Duodenal mucosa (tissue), 2 donors: ENCODE measurements around the gene DDX42.

Experiments
- H3K27ac ChIP-seq: one replicate; pipeline ENCODE4 v1.7.0; 2013; ENCODE audit warnings: low read depth, low read length
- H3K27me3 ChIP-seq, 2 donors: one replicate each; pipeline ENCODE4 v1.7.0; 2013; ENCODE audit warnings: low read length in 2 of 2, control low read depth in 1 of 2; ENCODE audit not compliant: insufficient read depth in 2 of 2, control insufficient read depth in 1 of 2
- H3K36me3 ChIP-seq, 2 donors: one replicate each; pipeline ENCODE4 v1.7.0; 2013; ENCODE audit warnings: low read length in 2 of 2, control low read depth in 1 of 2; ENCODE audit not compliant: insufficient read depth in 2 of 2, control insufficient read depth in 1 of 2
- H3K4me1 ChIP-seq, 2 donors: one replicate each; pipeline ENCODE4 v1.7.0; 2013; ENCODE audit warnings: low read length in 2 of 2, control low read depth in 1 of 2; ENCODE audit not compliant: insufficient read depth in 2 of 2, control insufficient read depth in 1 of 2
- H3K4me3 ChIP-seq, 2 donors: one replicate each; pipeline ENCODE4 v1.7.0; 2013; ENCODE audit warnings: low read length in 2 of 2, low read depth in 1 of 2
- H3K9ac ChIP-seq, 2 donors: one replicate each; pipeline ENCODE4 v1.7.0; 2013; ENCODE audit warnings: low read length in 2 of 2, low read depth in 1 of 2
- H3K9me3 ChIP-seq, 2 donors: one replicate each; pipeline ENCODE4 v1.7.0; 2013; ENCODE audit warnings: low read length in 2 of 2, control low read depth in 1 of 2; ENCODE audit not compliant: control insufficient read depth in 1 of 2

Gene DDX42

DNA sequence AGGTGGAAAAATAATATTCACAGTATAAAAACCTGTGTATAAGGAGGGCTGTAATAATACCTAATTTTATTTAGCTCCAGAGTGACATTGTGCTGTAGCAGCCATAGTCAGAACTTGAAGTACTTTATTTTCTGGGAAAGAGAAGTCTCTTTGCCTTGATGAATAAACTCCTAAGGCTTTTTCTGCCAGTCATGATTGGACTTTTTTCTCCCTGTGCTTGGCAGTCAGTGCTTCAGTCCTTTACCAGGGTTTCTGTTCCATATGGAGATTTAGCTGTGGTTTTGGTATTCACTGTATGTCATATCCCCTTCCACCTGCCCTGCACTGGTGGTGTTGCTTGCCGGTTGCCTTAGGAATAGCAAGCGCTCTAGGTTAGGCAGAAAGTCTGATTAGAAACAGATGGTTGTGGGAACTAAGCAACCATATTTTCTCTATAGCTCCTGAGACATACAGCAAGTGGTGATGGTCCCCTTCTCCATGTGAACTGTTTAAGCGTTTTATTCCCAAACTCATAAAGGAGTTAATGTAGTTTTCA, 24.7 kb downstream of the DDX42 start:
- H3K4me1 ChIP-seq: no peaks in the 10 kb centered on the region
- no peaks in the 10 kb centered on the region for H3K9me3 ChIP-seq
- no peaks in the 10 kb centered on the region for H3K27me3 ChIP-seq
- H3K36me3 ChIP-seq: peaks cover 46 to 93% of the 10 kb centered on the region in 2 donors
- no peak overlapping the region for H3K4me3 ChIP-seq
- H3K27ac ChIP-seq: no peak overlapping the region
- H3K9ac ChIP-seq: no peak overlapping the region

DNA sequence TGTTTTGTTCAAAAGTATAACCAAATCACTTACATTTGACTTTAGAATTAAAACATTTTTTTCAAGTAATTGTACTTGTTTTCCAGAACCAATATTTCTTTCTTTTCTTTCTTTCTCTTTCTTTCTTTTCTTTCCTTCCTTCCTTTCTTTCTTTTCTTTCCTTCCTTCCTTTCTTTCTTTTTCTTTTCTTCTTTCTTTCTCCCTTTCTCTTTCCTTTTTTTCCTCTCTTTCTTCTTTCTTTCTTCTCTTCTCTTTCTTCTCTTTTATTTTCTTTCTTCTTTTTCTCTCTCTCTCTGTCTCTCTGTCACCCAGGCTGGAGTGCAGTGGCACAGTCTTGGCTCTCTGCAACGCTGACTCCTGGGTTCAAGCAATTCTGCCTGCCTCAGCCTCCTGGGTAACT, 26.8 kb downstream of the DDX42 start:
- peaks cover 43 to 87% of the 10 kb centered on the region in 2 donors for H3K36me3 ChIP-seq
- H3K4me1 ChIP-seq: no peaks in the 10 kb centered on the region
- H3K27ac ChIP-seq: no peak overlapping the region
- no peaks in the 10 kb centered on the region for H3K27me3 ChIP-seq
- H3K9ac ChIP-seq: no peak overlapping the region
- H3K4me3 ChIP-seq: no peak overlapping the region
- no peaks in the 10 kb centered on the region for H3K9me3 ChIP-seq

DNA sequence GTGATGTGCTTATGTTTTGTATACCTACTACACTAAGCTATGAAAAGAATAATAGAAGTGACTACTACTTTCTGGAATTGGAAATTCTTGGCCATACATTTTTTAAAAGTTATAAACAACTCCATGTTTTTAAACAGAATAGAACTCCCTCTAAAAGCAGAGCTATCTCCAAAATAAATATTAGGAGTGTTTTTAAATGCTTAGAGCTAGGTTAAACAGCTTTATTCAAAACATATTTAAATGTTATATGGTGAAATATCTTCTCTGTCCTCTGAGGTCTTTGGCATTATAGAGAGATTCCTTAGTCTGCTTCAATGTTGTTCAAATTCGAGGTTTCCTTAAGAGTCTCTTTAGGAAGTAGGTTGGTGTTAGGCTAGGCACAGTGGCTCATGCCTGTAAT, 30.4 kb downstream of the DDX42 start:
- no peak overlapping the region for H3K4me3 ChIP-seq
- H3K9me3 ChIP-seq: no peaks in the 10 kb centered on the region
- no peak overlapping the region for H3K27ac ChIP-seq
- H3K9ac ChIP-seq: no peak overlapping the region
- H3K27me3 ChIP-seq: no peaks in the 10 kb centered on the region
- H3K36me3 ChIP-seq: peaks cover 40 to 83% of the 10 kb centered on the region in 2 donors
- H3K4me1 ChIP-seq: no peaks in the 10 kb centered on the region

DNA sequence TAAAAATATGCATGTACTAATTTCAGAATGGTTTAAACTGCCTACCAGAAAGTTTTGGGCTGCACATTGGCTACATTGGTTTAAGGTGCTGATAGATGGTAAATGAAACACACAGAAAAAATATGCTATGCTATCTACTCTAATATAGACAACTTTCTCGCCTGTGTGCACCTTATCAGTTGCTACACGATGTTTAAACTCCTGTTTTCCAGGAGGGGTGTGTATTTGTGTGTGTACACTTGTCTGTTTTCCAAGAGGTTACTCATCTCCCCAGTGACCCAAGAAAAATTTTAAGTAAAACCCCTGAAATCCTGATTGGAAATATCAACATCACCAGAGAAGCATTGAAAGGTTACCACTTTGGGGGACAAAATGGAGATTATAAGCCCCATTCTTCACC, 31.6 kb downstream of the DDX42 start:
- Histone ChIP-seq H3K27me3 (no peaks in the 10 kb centered on the region), H3K4me1 (no peaks in the 10 kb centered on the region), H3K36me3 (peaks cover 41 to 83% of the 10 kb centered on the region in 2 donors), H3K4me3 (no peak overlapping the region), H3K9ac (no peak overlapping the region), H3K27ac (no peak overlapping the region), H3K9me3 (no peaks in the 10 kb centered on the region)

DNA sequence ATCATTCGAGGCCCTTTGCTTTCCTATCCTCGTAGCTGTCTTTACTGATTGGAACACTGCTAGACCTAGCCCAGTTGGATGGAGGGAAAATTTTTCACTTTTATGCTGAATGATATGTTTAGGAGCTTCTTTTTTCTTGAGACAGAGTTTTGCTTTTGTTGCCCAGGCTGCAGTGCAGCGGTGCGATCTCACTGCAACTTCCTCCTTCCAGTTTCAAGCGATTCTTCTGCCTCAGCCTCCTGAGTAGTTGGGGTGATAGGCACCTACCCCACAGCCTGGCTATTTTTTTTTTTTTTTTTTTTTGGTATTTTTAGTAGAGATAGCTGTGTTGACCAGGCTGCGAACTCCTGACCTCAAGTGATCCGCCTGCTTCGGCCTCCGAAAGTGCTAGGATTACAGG, 36.0 kb downstream of the DDX42 start:
- H3K27me3 ChIP-seq: no peaks in the 10 kb centered on the region
- H3K4me1 ChIP-seq: no peaks in the 10 kb centered on the region
- H3K9ac ChIP-seq: no peak overlapping the region
- H3K36me3 ChIP-seq: peaks cover 63 to 93% of the 10 kb centered on the region in 2 donors
- no peak overlapping the region for H3K27ac ChIP-seq
- no peaks in the 10 kb centered on the region for H3K9me3 ChIP-seq
- no peak overlapping the region for H3K4me3 ChIP-seq

DNA sequence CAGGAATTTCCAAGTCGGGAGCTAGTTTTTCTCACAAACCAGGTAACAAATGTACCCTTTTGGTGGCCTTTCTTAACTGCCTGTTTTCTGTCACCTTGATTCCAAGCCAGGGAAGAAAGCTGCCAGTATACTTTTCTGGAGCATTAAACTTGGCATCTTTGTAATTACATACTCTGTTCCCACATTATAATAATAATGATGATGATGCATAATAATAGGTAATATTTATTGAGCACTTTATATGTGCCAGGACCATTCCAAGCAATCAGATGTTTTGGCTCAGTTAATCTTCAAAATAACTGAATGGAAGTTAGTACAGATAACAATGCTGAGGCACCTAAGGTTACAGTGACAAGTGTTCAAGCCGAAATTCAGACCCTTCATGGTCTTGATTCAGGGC, 42.2 kb downstream of the DDX42 start:
- no peaks in the 10 kb centered on the region for H3K27me3 ChIP-seq
- no peak overlapping the region for H3K9ac ChIP-seq
- H3K4me3 ChIP-seq: no peak overlapping the region
- peaks cover 0 to 8% of the 10 kb centered on the region in 2 donors for H3K4me1 ChIP-seq
- no peak overlapping the region for H3K27ac ChIP-seq
- H3K36me3 ChIP-seq: peaks cover 78 to 96% of the 10 kb centered on the region in 2 donors
- no peaks in the 10 kb centered on the region for H3K9me3 ChIP-seq

DNA sequence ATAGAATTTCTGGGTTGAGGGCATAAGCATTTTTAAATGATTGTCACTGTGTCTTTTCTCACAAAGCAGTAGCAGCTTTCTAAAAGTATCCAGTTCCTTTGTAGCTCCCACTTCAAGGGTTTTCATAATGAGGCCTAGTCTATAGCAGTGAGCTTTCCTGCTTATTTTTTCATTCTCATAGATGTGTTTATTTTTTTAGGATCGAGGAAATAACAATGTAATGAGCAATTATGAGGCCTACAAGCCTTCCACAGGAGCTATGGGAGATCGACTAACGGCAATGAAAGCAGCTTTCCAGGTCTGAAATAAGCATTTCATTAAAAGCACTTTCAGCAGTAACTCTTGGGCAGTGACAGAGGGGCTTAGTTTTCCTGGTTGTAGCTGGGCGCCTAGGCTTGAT, 42.7 kb downstream of the DDX42 start:
- Histone ChIP-seq H3K36me3 (peaks cover 78 to 96% of the 10 kb centered on the region in 2 donors), H3K27ac (no peak overlapping the region), H3K4me1 (peaks cover 0 to 8% of the 10 kb centered on the region in 2 donors), H3K9me3 (no peaks in the 10 kb centered on the region), H3K4me3 (no peak overlapping the region), H3K27me3 (no peaks in the 10 kb centered on the region), H3K9ac (no peak overlapping the region)

DNA sequence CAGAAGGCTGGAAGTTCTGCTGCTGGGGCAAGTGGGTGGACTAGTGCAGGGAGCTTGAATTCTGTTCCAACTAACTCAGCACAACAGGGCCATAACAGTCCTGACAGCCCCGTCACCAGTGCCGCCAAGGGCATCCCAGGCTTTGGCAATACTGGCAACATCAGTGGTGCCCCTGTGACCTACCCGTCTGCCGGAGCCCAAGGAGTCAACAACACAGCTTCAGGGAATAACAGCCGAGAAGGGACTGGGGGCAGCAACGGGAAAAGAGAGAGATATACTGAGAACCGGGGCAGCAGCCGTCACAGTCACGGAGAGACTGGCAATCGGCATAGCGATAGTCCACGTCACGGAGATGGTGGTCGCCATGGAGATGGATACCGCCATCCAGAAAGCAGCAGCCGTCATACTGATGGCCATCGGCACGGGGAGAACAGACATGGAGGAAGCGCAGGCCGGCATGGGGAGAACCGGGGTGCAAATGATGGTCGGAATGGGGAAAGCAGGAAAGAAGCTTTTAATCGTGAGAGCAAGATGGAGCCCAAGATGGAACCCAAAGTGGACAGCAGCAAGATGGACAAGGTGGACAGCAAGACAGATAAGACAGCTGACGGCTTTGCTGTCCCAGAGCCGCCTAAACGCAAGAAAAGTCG, 43.9 kb downstream of the DDX42 start:
- Histone ChIP-seq H3K4me1 (peaks cover 0 to 8% of the 10 kb centered on the region in 2 donors), H3K9ac (no peak overlapping the region), H3K27ac (no peak overlapping the region), H3K27me3 (no peaks in the 10 kb centered on the region), H3K4me3 (no peak overlapping the region), H3K36me3 (peaks cover 79 to 97% of the 10 kb centered on the region in 2 donors), H3K9me3 (no peaks in the 10 kb centered on the region)

DNA sequence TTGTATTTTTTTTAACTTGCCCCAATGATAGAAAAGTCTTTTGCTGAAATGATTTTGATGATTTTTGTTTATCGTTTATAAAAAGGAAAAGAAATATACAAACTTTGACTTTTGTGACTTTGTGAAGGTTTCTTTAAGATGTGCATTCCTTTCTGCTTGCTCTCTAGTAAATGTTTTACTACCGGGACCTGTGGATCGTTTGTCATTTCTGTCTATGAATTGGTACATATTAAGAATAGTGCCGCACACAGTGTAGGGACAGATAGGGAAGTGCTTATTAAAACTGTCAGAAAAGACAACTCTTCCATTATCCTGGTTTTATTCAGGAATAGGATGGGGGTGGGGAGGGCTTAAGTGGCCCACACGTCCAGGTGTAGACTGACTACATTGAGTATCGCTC, 45.2 kb downstream of the DDX42 start:
- H3K27me3 ChIP-seq: no peaks in the 10 kb centered on the region
- peaks cover 79 to 96% of the 10 kb centered on the region in 2 donors for H3K36me3 ChIP-seq
- no peaks in the 10 kb centered on the region for H3K9me3 ChIP-seq
- no peak overlapping the region for H3K9ac ChIP-seq
- H3K4me1 ChIP-seq: peaks cover 0 to 8% of the 10 kb centered on the region in 2 donors
- peak overlapping the region; percentile 39 for H3K27ac ChIP-seq
- no peak overlapping the region for H3K4me3 ChIP-seq

DNA sequence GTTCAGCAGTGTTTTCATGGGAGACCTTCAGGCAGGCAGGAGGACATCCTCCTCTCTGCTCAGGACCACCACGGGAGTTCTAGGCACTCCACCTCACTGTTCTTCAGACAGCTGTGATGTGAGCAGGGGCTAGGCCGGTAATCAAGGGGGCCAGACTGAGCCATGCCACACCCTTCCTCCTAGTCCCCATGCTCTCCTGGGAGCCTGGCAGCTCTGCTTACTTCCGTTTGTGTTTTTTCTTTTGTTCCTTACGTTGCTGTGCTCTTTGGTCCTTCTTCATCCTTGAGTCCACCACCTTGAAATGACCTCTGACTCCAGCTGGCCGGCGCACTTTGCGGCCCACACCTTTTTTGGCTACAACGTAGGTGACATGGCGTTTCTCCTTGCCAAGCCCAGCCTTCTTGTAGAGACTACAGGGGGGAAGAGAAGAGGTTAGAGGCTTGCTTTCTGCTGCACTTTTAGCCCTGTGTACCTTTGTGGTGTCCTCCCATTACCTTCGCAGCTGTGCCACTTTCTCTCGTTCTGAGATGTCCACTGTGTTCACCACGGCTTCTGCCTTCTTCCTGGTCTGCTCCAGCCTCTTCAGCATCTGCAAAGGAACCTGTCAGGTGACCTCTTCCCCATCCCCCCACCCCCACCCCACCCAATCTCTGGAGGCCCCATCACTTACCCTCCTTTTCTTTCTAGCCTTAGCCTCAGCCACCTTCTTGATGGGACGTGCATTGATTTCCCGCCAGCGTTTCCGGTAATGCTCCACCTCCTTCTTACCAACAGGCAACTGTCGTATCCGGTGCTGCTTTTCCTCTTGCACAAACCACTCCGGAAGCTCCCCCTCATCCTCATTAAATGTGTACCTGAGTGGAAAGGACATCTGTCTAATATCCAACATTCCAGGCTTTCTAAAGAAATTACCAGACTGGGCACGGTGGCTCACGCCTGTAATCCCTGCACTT, 45.9 kb downstream of the DDX42 start:
- Histone ChIP-seq H3K36me3 (peaks cover 82 to 96% of the 10 kb centered on the region in 2 donors), H3K4me1 (peaks cover 0 to 8% of the 10 kb centered on the region in 2 donors), H3K27ac (peak overlapping the region; percentile 39), H3K4me3 (no peak overlapping the region), H3K9ac (no peak overlapping the region), H3K9me3 (no peaks in the 10 kb centered on the region), H3K27me3 (no peaks in the 10 kb centered on the region)
